GM23248 (cell line): Measurements from ENCODE around the gene ZNF831. TPM values are rescaled to one million over a fixed set of nuclear protein-coding genes. Genes with fewer than 3 reads are reported as not detected.

Experiments
- DNase-seq: peaks from one replicate; pipeline ENCODE4 v3.0.0-alpha.2; 2015
- H2AFZ ChIP-seq: fragments of 200-600 bp; sonication (generic); 2 replicates; pipeline ENCODE4 v1.6.1; 2016; ENCODE audit warnings: antibody characterized with exemption
- H3F3A ChIP-seq: fragments of 200-600 bp; sonication (generic); 2 replicates; pipeline ENCODE4 v1.6.1; 2016; ENCODE audit warnings: mild to moderate bottlenecking, antibody characterized with exemption, mixed run types; ENCODE audit not compliant: insufficient read depth
- H3K27ac ChIP-seq: fragments of 200-600 bp; sonication (generic); 2 replicates; pipeline ENCODE4 v1.5.1; 2016; ENCODE audit warnings: mild to moderate bottlenecking
- H3K27me3 ChIP-seq: fragments of 200-600 bp; sonication (generic); replicated peaks from 2 replicates; pipeline ENCODE4 v1.6.1; 2016; ENCODE audit warnings: mild to moderate bottlenecking; ENCODE audit not compliant: insufficient read depth
- H3K36me3 ChIP-seq: fragments of 200-600 bp; sonication (generic); 2 replicates; pipeline ENCODE4 v1.6.1; 2016; ENCODE audit warnings: low read depth, mild to moderate bottlenecking
- H3K4me1 ChIP-seq: fragments of 200-600 bp; sonication (generic); 2 replicates; pipeline ENCODE4 v1.6.1; 2016; ENCODE audit warnings: mild to moderate bottlenecking; ENCODE audit not compliant: insufficient read depth
- H3K4me2 ChIP-seq: fragments of 200-600 bp; sonication (generic); one replicate; pipeline ENCODE4 v1.6.1; 2016; ENCODE audit warnings: mild to moderate bottlenecking; ENCODE audit not compliant: unreplicated experiment
- H3K4me3 ChIP-seq: fragments of 200-600 bp; sonication (generic); 2 replicates; pipeline ENCODE4 v1.5.1; 2016; ENCODE audit warnings: mild to moderate bottlenecking
- H3K79me2 ChIP-seq: fragments of 200-600 bp; sonication (generic); 2 replicates; pipeline ENCODE4 v1.6.1; 2016; ENCODE audit warnings: mild to moderate bottlenecking; ENCODE audit not compliant: insufficient read depth
- H3K9ac ChIP-seq: fragments of 200-600 bp; sonication (generic); 2 replicates; pipeline ENCODE4 v1.6.1; 2016; ENCODE audit warnings: mild to moderate bottlenecking
- H3K9me2 ChIP-seq: fragments of 200-600 bp; sonication (generic); 2 replicates; pipeline ENCODE4 v1.6.1; 2016; ENCODE audit warnings: mixed run types, mild to moderate bottlenecking, moderate library complexity; ENCODE audit not compliant: insufficient read depth
- H3K9me3 ChIP-seq: fragments of 200-600 bp; sonication (generic); one replicate; pipeline ENCODE4 v1.6.1; 2017; ENCODE audit warnings: low read depth
- H4K20me1 ChIP-seq: fragments of 200-600 bp; sonication (generic); 2 replicates; pipeline ENCODE4 v1.6.0; 2016; ENCODE audit not compliant: insufficient read depth
- EZH2 ChIP-seq: fragments of 200-600 bp; sonication (generic); IDR thresholded peaks from 2 replicates; pipeline ENCODE4 v1.6.1; 2018; ENCODE audit warnings: antibody characterized with exemption, mild to moderate bottlenecking; ENCODE audit not compliant: insufficient read depth, poor library complexity, severe bottlenecking
- EZH2phosphoT487 ChIP-seq: fragments of 200-600 bp; sonication (generic); IDR thresholded peaks from 2 replicates; pipeline ENCODE4 v1.6.1; 2018; ENCODE audit warnings: antibody characterized with exemption, moderate library complexity, mild to moderate bottlenecking, low read depth; ENCODE audit not compliant: insufficient read depth
- WGBS, 2 experiments: methylation state at CpG; one replicate each; pipeline ENCODE4 v1.1.6; 2015 to 2017; ENCODE audit warnings: low lambda C conversion rate in 2 of 2, low coverage in 1 of 2; ENCODE audit errors: missing lambda C conversion rate in 2 of 2; 5-methylcytosine and 5-hydroxymethylcytosine counted together
- in situ Hi-C: fragments of 300-500 bp; cut with MboI; formaldehyde crosslinking; loops from 2 replicates; pipeline ENCODE4 v1.15.0; 2020
- polyA plus RNA-seq: library from polyadenylated mRNA; unstranded; fragments of >200 nt; fragmentation: Nextera tagmentation; extraction: Ambion mirVana; gene quantifications from 2 replicates; pipeline ENCODE4 v1.2.1, GENCODE V29; 2016
- total RNA-seq: library from RNA; depleted of rRNA; stranded (reverse); fragments of >200 nt; shearing (Covaris generic); gene quantifications from 2 replicates; pipeline ENCODE4 v1.2.3, GENCODE V29; 2014

The ZNF831 gene
- total and polyA plus RNA-seq, 2 experiments from 2014 or later = not detected

DNA sequence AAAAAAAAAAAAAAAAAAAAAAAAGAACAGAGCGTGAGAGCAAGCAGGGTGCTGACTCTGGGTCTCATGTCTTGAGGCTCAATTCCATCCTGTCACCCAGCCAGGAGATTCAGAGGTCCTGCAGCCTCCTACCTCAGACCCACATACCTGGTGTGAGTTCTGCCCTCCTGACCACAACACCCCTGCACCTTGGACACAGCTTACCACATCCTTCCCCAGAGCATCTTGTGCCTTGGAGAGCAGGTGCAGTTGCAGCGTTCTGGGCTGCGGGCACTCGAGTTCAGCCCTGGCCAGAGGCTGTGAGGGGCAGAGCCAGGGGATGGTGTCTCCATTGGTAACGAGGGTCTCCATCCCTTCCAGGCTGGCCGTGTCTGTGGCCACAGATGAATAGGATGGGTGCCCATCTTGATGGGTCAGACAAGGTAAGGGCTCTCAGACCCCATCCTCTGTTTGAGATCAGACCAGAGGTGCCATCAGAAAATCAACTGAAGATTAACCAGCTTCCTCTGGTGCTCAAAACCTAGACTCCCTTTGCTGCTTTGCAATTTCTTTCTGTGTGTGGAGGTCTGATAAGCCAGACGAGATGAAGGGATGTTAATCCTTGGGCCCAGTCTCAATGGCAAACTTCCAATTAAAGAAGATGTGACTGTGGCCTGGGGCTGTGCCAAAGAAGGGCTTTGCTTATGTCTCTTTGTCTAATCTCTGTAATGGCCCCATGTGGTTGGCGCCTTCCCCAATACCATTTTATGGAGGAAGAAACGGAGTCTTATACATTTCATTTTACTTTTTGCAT lies 14.7 kb upstream of the ZNF831 start:
- no peaks in the 10 kb centered on the region for H3K4me1 ChIP-seq
- H3K9ac ChIP-seq = no peak overlapping the region
- no peaks in the 10 kb centered on the region for H3K9me2 ChIP-seq
- 35 to 45% methylated on average over 9 of the region's 9 CpGs for WGBS, 2 experiments
- H3K36me3 ChIP-seq = no peaks in the 10 kb centered on the region
- in situ Hi-C loops = no loop called here
- no peaks in the 10 kb centered on the region for H3K79me2 ChIP-seq
- no peaks in the 10 kb centered on the region for H3K27me3 ChIP-seq
- no peaks in the 10 kb centered on the region for H4K20me1 ChIP-seq
- no peak overlapping the region for H3K4me3 ChIP-seq
- no peaks in the 10 kb centered on the region for H3F3A ChIP-seq
- no peak overlapping the region for H3K27ac ChIP-seq
- H2AFZ ChIP-seq = no peak overlapping the region
- no peaks in the 10 kb centered on the region for H3K9me3 ChIP-seq
- DNase-seq = no peak
- TF ChIP-seq EZH2 = no peak
- TF ChIP-seq EZH2phosphoT487 = no peak
- H3K4me2 ChIP-seq = no peak overlapping the region

DNA sequence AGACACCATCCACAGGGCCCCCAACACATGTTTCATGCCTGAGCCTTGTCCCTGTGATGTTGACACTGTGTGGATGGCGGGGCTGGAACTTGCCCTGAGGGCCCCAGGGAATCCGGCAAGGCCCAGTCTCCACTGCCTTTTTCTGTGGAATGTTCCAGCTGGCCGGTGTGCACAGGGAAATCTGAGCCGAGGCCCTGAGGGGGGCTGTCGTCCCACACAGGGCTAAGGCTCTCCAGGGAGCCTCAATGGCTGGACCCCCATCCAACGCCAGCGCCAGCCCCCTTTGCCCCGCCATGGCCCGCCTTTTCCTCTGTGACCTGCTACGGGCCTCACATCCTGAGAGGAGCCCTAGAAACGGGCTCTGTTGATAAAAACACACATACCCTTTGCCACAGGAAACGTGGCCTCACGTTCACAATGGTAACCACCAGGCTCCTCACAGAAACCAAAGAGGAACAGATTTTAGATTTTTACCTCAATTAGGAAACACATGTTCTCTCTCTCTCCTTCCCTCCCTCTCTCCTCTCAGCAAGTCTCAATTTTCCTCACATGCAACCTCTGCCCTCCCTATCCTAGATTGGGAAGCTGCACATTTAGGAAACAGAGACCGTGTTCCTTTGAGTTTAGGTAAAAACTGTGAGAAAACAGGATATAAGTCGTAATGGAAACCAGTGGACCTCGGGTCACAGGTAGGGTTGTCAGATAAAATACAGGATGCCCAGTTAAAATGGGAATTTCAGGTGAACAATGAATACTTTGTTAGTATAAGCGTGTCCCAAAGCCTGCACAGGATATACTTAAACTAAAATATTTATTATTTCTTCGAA lies 13.7 kb upstream of the ZNF831 start:
- in situ Hi-C loops = no loop called here
- WGBS, 2 experiments = 35 to 40% methylated on average over 16 to 17 of the region's 18 CpGs
- Histone ChIP-seq H3K27ac (no peak overlapping the region), H4K20me1 (no peaks in the 10 kb centered on the region), H3F3A (no peaks in the 10 kb centered on the region), H3K4me2 (no peak overlapping the region), H2AFZ (no peak overlapping the region), H3K36me3 (no peaks in the 10 kb centered on the region), H3K4me1 (no peaks in the 10 kb centered on the region), H3K9ac (no peak overlapping the region), H3K9me2 (no peaks in the 10 kb centered on the region), H3K79me2 (no peaks in the 10 kb centered on the region), H3K9me3 (no peaks in the 10 kb centered on the region), H3K27me3 (no peaks in the 10 kb centered on the region), H3K4me3 (no peak overlapping the region)
- TF ChIP-seq EZH2phosphoT487 (no peak), EZH2 (no peak)
- DNase-seq = no peak

DNA sequence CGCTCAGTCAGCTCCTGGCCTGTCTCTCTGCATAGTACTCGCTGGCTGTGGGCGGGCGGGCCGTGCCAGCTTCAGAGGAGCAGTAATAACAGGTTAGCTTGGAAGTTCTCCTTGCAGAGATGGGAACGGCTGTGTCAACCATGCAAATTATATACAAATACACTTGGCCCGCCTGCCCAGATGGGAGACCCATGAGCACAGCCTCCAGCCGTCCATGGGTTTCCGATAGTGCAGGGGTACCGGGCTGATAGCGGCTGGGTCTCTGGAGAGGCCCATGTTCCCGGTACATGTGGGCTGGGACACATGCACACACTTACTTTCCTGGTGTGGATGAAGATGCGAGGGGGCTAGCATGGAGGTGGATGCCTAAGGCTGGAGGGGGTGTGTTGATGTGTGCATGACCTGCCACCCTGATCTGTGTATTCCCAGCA lies 12.8 kb upstream of the ZNF831 start:
- Histone ChIP-seq H3K4me3 (no peak overlapping the region), H3K9ac (no peak overlapping the region), H3K79me2 (no peaks in the 10 kb centered on the region), H4K20me1 (no peaks in the 10 kb centered on the region), H3F3A (no peaks in the 10 kb centered on the region), H3K4me2 (no peak overlapping the region), H3K4me1 (no peaks in the 10 kb centered on the region), H3K36me3 (no peaks in the 10 kb centered on the region), H3K27me3 (no peaks in the 10 kb centered on the region), H2AFZ (no peak overlapping the region), H3K9me2 (no peaks in the 10 kb centered on the region), H3K9me3 (no peaks in the 10 kb centered on the region), H3K27ac (no peak overlapping the region)
- TF ChIP-seq EZH2 = no peak
- no peak for TF ChIP-seq EZH2phosphoT487
- DNase-seq = no peak
- 60 to 66% methylated on average over 13 of the region's 13 CpGs for WGBS, 2 experiments
- in situ Hi-C loops = no loop called here

DNA sequence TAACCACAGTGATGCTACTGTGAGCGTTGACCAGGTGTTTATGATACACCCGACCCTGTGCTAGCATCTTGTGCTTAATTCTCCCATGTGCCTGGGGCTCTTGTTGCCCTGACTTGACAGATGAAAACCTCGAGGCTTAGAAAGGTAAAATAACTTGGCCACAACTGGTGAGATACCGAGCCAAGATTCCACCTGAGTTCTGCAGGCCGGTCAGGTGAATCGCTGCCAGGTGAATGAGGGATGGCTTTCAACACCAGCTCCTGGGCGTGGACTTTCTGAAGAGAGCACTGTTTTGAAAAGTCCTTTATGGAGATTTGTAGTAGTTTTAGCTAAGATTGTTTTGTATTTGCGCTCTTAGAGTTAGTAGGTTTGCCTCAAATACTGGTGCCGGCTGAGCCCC lies 12.2 kb upstream of the ZNF831 start:
- 48 to 49% methylated on average over 9 of the region's 9 CpGs for WGBS, 2 experiments
- Histone ChIP-seq H3K27ac (no peak overlapping the region), H3K4me3 (no peak overlapping the region), H4K20me1 (no peaks in the 10 kb centered on the region), H3K4me1 (no peaks in the 10 kb centered on the region), H3K36me3 (no peaks in the 10 kb centered on the region), H3F3A (no peaks in the 10 kb centered on the region), H3K9ac (no peak overlapping the region), H3K27me3 (no peaks in the 10 kb centered on the region), H3K9me3 (no peaks in the 10 kb centered on the region), H3K4me2 (no peak overlapping the region), H3K79me2 (no peaks in the 10 kb centered on the region), H3K9me2 (no peaks in the 10 kb centered on the region), H2AFZ (no peak overlapping the region)
- TF ChIP-seq EZH2phosphoT487 (no peak), EZH2 (no peak)
- in situ Hi-C loops = no loop called here
- DNase-seq = no peak
